ENCODE data around the gene P2RX4.

- TF ChIP-seq CTCF (conservative IDR thresholded peaks at IDR 0.05) (no peak), ZFX (IDR thresholded peaks at IDR 0.05) (no peak)
Observed at GRCh38 chr12:121217063-121217462, 7.1 kb downstream of the P2RX4 start.

Data from C4-2B (cell line).